GM23248 (cell line): ENCODE results near the gene SYT13.

Experiments used
- EZH2 ChIP-seq: fragments of 200-600 bp; sonication (generic); IDR thresholded peaks from 2 replicates; pipeline ENCODE4 v1.6.1; 2018; ENCODE audit warnings: antibody characterized with exemption, mild to moderate bottlenecking; ENCODE audit not compliant: insufficient read depth, poor library complexity, severe bottlenecking
- EZH2phosphoT487 ChIP-seq: fragments of 200-600 bp; sonication (generic); IDR thresholded peaks from 2 replicates; pipeline ENCODE4 v1.6.1; 2018; ENCODE audit warnings: antibody characterized with exemption, moderate library complexity, mild to moderate bottlenecking, low read depth; ENCODE audit not compliant: insufficient read depth

DNA sequence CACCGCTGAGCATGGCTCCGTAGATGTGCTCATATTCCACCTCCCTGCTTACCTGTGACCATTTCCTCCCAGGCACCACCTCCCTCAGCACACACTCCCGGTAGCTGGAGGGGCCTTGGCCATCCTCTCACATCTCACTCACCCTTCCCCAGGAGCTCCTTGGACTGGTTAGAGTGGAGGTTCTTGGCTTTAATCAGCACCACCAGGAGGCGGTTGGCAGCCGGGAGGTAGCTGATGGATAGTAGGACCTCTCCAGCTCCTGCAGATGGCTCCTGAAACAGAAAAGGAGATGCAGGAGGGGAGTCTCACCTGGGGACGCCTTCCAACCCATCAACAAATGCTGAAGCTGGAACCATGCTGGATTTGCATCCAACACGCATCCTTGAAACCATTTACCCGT, 39.9 kb downstream of the SYT13 start:
- TF ChIP-seq EZH2 (no peak), EZH2phosphoT487 (no peak)
